22Rv1 (cell line): ENCODE measurements around the gene SPINK1.

Experiments
- H3K27ac ChIP-seq: fragments of 450-650 bp; 2 replicates; pipeline ENCODE4 v1.5.1; 2017
- ZFX ChIP-seq: fragments of 450-650 bp; IDR thresholded peaks from 2 replicates; pipeline ENCODE4 v1.6.1; 2017; ENCODE audit warnings: antibody characterized with exemption, borderline replicate concordance
- TF ChIP-seq, protein P1 (sequence below): fragments of 450-650 bp; IDR thresholded peaks from 2 replicates; pipeline ENCODE4 v1.5.1; 2017; ENCODE audit warnings: mild to moderate bottlenecking

Gene SPINK1

DNA sequence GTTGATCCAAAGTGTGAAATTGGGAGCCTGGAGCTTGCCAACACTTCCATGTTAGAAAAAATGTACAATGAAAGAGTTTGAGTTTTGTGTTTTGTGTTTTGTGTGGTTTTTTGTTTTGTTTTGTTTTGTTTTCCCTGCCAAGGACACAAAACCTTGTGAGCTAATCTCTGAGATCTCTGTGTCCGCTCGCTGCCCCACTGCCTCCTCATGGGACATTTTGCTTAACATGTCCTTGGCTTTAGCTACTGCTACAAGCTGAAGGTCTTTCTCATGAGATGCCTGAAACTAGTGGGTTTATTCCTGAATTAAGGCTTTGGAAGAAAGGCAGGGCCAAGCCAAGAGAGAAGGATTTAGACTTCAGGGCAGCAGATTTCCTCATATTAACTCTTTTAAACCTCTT lies 41.7 kb downstream of the SPINK1 start:
- H3K27ac ChIP-seq, result no peak overlapping the region
- TF ChIP-seq ZFX, result no peak
- TF ChIP-seq, protein P1, sequence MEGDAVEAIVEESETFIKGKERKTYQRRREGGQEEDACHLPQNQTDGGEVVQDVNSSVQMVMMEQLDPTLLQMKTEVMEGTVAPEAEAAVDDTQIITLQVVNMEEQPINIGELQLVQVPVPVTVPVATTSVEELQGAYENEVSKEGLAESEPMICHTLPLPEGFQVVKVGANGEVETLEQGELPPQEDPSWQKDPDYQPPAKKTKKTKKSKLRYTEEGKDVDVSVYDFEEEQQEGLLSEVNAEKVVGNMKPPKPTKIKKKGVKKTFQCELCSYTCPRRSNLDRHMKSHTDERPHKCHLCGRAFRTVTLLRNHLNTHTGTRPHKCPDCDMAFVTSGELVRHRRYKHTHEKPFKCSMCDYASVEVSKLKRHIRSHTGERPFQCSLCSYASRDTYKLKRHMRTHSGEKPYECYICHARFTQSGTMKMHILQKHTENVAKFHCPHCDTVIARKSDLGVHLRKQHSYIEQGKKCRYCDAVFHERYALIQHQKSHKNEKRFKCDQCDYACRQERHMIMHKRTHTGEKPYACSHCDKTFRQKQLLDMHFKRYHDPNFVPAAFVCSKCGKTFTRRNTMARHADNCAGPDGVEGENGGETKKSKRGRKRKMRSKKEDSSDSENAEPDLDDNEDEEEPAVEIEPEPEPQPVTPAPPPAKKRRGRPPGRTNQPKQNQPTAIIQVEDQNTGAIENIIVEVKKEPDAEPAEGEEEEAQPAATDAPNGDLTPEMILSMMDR, result no peak

DNA sequence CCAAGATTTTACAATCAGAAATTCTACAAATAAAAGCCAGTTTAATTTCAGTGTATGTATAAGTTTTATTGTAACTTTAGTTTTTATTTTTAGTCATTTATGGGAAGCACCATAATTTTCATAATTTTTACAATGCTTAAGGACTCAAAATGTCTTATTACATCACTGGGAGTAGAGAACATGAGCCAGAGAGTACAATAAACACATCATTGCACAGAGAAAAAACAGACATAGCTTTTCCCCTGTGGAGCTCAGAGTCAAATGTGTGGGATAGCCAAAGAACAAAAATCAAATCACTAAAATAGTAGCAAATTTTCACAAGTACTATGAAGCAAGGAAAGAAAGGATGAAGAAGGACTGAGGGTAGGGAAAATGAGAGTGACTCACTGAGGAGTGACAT lies 43.4 kb downstream of the SPINK1 start:
- no peak overlapping the region for H3K27ac ChIP-seq
- no peak for TF ChIP-seq ZFX
- TF ChIP-seq, protein P1, result no peak

DNA sequence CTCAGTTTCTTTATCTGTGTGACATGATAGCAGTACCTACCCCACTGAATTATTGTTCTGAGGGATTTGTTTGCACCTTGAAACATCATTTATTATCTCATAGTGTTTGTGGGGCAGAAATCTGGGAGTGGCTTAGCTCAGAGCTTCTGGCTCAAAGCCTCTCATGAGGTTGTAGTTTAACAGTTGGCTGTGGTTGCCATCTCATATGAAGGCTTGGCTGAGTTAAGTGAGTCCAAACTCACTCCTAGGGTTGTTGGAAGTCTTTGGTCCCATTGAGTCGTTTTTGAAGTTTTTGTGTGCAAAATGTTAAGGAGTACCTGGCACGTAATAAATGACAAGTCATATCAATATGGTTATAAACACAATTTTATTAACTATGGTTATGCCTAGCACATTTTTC lies 45.3 kb downstream of the SPINK1 start:
- H3K27ac ChIP-seq, result no peak overlapping the region
- TF ChIP-seq, protein P1, result no peak
- no peak for TF ChIP-seq ZFX

DNA sequence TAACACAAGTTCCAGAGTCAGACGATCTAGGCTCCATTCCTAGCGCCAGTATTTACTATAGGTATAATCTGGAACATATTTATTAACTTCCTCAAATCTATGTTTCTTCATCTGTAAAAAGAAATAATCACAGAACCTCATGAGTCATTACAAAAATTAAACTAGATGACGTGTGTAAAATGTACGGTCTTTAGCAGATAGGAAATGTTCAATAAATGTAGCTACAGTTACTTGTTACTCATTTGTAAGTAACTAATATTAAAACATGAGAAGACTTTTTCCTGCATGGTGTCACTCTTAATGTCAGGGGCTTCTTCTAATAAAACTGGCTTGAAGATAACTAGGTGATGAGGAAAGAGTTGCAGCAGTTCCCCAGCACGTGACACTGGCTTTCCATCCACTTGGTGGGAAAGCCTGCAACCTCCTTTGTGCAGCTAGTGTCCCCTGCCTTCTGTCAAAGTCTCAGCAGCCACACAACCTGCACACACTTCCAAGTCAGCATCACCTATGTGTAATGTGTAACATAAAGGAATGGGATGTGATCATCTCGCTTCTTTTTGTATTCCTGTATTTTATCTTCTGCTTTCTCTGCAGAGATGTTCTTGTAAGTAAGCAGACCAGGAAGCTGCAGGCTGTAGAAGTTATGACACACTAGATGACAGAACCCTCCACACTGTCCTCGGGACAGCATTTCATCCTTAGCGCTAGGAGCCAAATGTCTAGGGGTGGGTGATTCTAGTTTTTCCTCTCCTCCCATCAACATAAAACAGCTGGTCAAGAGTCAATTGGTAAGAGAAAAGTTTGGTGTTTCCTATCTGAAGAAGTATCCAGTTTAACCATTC lies 47.1 kb downstream of the SPINK1 start:
- H3K27ac ChIP-seq, result no peak overlapping the region
- no peak for TF ChIP-seq ZFX
- TF ChIP-seq, protein P1, result no peak

DNA sequence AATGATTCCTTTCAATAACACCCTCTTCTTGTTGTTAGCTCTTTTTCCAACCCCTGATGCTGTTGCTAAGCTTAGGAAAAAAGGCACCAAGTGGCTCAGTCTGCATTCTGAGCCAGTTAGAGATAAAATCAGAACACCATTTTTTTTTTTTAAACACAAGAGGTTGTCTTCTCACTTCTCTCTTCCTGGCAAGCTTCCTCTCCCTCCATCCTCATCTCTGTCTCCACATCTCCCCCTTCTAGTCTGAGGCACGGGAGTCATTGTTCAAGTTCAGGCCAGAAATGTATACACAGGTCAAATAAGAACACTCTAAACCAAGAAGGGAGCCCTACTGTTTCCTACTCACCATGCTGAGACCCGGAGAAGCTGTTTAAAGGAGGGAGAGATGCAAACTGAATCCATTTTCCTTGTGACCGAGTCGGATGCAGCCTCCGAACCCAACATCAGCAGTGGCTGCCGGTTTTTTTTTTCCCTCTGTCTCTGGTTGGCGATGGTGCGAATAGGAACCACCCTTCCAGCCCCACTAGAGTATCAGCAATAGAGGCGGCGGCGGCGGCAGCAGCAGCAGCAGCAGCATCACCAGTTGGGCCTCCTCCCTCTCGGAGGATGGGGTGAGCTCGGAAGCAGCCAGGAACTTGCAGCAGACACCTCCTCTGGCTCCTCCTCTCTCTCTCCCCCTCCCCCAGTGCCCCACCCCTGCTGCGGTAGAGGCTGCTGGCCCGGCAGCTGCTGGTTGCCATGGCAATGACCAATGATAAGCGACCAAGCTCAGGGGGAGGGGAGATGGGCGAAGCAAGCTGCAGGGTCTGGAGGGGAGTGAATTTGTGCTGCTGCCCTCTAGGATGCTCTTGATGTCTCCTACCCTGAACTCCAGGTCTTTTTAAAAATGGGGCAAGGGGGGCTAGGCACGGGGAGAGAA lies 49.1 kb downstream of the SPINK1 start, which contains the start of gene JAKMIP2:
JAKMIP2 (minus strand) TSS at position 619 of the 919 bp plus-strand sequence. CDS start 110,922 bp downstream, outside the sequence.
- H3K27ac ChIP-seq, result peak within 1 kb of the TSS; percentile 52
- TF ChIP-seq ZFX, result no peak
- TF ChIP-seq, protein P1, result peak; percentile 31; the same call in 1 of the 2 replicates

DNA sequence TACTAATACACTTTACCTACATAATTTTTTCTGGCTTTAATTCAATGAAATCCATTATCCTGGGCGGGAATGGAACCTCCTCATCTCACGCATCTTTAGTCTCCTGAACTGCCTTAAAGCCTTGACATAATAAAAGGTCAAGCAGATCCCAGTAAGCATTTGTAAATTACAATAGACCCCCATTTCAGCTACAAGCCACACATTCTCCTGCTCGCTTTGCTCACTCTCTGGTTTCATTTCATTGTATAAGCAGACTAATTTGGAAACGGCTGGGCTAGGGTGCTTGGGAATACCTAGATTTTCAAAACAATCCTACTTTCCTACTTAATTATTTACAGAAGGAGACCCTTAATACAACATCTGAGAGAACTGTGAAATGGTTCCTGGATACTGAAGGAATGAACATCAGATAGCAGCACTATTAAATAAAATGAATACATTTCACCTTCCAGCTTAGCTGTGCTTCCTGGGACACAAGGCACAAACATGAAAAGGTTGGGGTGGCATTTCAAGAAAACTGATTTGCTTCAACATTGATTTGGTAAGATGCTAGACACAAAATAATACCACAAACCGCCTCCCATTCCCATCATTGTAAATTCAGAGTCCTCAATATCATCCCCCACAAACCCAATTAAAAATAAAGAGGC lies 50.4 kb downstream of the SPINK1 start:
- H3K27ac ChIP-seq, result no peak overlapping the region; the same call in 1 of the 2 replicates
- TF ChIP-seq, protein P1, result no peak
- TF ChIP-seq ZFX, result no peak
